Kidney (tissue), 14 donors: Measurements from ENCODE around the gene NR0B2. TPM values are rescaled to one million over a fixed set of nuclear protein-coding genes. Genes with fewer than 3 reads are reported as not detected.

Source experiments
- DNase-seq, 5 donors: peaks; one replicate each; pipeline ENCODE4 v3.0.0-alpha.2; 2013 to 2020
- FAIRE-seq: peaks from 2 replicates; lab custom pipeline; 2012; peaks lifted over from hg19 to GRCh38; lab: Jason Lieb, UNC
- H3K27ac ChIP-seq, 2 donors: one replicate each; pipeline ENCODE4 v1.7.0; 2013; ENCODE audit warnings: low read depth in 2 of 2, low read length in 2 of 2, inconsistent platforms in 1 of 2
- H3K27me3 ChIP-seq: one replicate; pipeline ENCODE4 v1.7.1; 2013; ENCODE audit warnings: low read length, inconsistent platforms; ENCODE audit not compliant: control insufficient read depth, insufficient read depth
- H3K36me3 ChIP-seq, 3 donors: one replicate each; pipeline versions ENCODE4 v1.7.0 to v1.7.1; 2013; ENCODE audit warnings: low read length in 3 of 3, control low read depth in 1 of 3, inconsistent platforms in 1 of 3; ENCODE audit not compliant: insufficient read depth in 3 of 3, control insufficient read depth in 2 of 3
- H3K4me1 ChIP-seq, 3 donors: one replicate each; pipeline versions ENCODE4 v1.7.0 to v1.7.1; 2013; ENCODE audit warnings: low read length in 3 of 3, inconsistent platforms in 1 of 3, low read depth in 1 of 3; ENCODE audit not compliant: control insufficient read depth in 2 of 3, insufficient read depth in 2 of 3
- H3K4me3 ChIP-seq, 3 donors: one replicate each; pipeline versions ENCODE4 v1.7.0 to v1.8.1; 2013; ENCODE audit warnings: low read length in 3 of 3, control low read depth in 1 of 3, inconsistent platforms in 1 of 3
- H3K9ac ChIP-seq, 3 donors: one replicate each; pipeline versions ENCODE4 v1.7.0 to v1.7.1; 2013; ENCODE audit warnings: low read length in 3 of 3, control low read depth in 1 of 3, inconsistent platforms in 1 of 3
- H3K9me3 ChIP-seq, 3 donors: one replicate each; pipeline versions ENCODE4 v1.7.0 to v1.7.1; 2013; ENCODE audit warnings: low read length in 3 of 3, control low read depth in 1 of 3, inconsistent platforms in 1 of 3; ENCODE audit not compliant: control insufficient read depth in 2 of 3, insufficient read depth in 1 of 3
- CTCF ChIP-seq: IDR thresholded peaks from 3 replicates; pipeline ENCODE4 v1.5.1; 2012; ENCODE audit warnings: mild to moderate bottlenecking, moderate library complexity, borderline replicate concordance; ENCODE audit not compliant: insufficient read depth; ENCODE audit errors: extremely low read depth
- intact Hi-C: fragments of 100-400 bp; cut with DNase I; formaldehyde crosslinking; loops from one replicate; pipeline ENCODE4 v1.11.1; 2022
- polyA plus RNA-seq: library from polyadenylated mRNA; stranded (reverse); fragments of 350-450 nt; fragmentation: Illumina TruSeq; extraction: RNeasy Lipid Tissue Mini Kit (QIAGEN cat#74804); gene quantifications from one replicate; pipeline ENCODE4 v1.2.3, GENCODE V29; 2014; ENCODE audit warnings: low read depth, low replicate concordance; ENCODE audit not compliant: insufficient read depth
- total RNA-seq: library from RNA; stranded (reverse); fragmentation: NEBNext Ultra II Directional; extraction: Animal tissue kit (Norgen Biotek cat#: 25700); gene quantifications from one replicate; pipeline ENCODE4 v1.2.1, GENCODE V29; 2021
- donor health status: control.
- donor health status: control.
- donor health status: control.
- donor health status: control.
- donor health status: control.
- donor health status: DM: yes; HTN: yes; CAD: no.
- donor health status: Normal renal cell carcinoma (clear cell type).

The NR0B2 gene
- total and polyA plus RNA-seq, 2 donors from 2014 or later = 0.79 to 16.5 TPM

GRCh38 chr1:26911399-26912146, 2.2 kb downstream of the NR0B2 start:
- Histone ChIP-seq H3K27ac (peak overlapping the region in 1 of 2 donors; percentile 18), H3K4me1 (peaks cover 0 to 13% (median 9%) of the 10 kb centered on the region in 3 donors), H3K36me3 (no peaks in the 10 kb centered on the region), H3K4me3 (peak overlapping the region in 1 of 3 donors; percentile 75), H3K9me3 (no peaks in the 10 kb centered on the region), H3K27me3 (no peaks in the 10 kb centered on the region), H3K9ac (no peak overlapping the region)
- no peak for DNase-seq
- FAIRE-seq = no peak
- intact Hi-C loops = no loop called here
- TF ChIP-seq CTCF = no peak

- DNase-seq = peak in 1 of 5 donors; percentile 37
Observed at GRCh38 chr1:26910343-26911160, 3.2 kb downstream of the NR0B2 start.

GRCh38 chr1:26909951-26910342, 3.8 kb downstream of the NR0B2 start:
- peak overlapping the region in 1 of 2 donors; percentile 17 for H3K27ac ChIP-seq
- no peak overlapping the region for H3K4me3 ChIP-seq
- peaks cover 0 to 13% (median 9%) of the 10 kb centered on the region in 3 donors for H3K4me1 ChIP-seq
- H3K9me3 ChIP-seq = no peaks in the 10 kb centered on the region
- no peak for DNase-seq
- no peak overlapping the region for H3K9ac ChIP-seq
- intact Hi-C loops = no loop called here
- no peak for FAIRE-seq
- no peak for TF ChIP-seq CTCF
- H3K27me3 ChIP-seq = no peaks in the 10 kb centered on the region
- no peaks in the 10 kb centered on the region for H3K36me3 ChIP-seq

More at GRCh38 chr1:26910343-26911160, 3.2 kb downstream of the NR0B2 start:
- Histone ChIP-seq H3K27ac (peak overlapping the region; percentile 5 to 20), H3K36me3 (no peaks in the 10 kb centered on the region), H3K4me3 (peak overlapping the region in 1 of 3 donors; percentile 27), H3K4me1 (peaks cover 0 to 13% (median 9%) of the 10 kb centered on the region in 3 donors), H3K9me3 (no peaks in the 10 kb centered on the region), H3K9ac (peak overlapping the region in 1 of 3 donors; percentile 38), H3K27me3 (no peaks in the 10 kb centered on the region)
- intact Hi-C loops = no loop called here
- TF ChIP-seq CTCF = no peak
- no peak for FAIRE-seq
